SK-N-SH (cell line): ENCODE results near the gene ASB9. TPM values are rescaled to one million over a fixed set of nuclear protein-coding genes. Genes with fewer than 3 reads are reported as not detected.
"Not testable (repeated sequence)": the region's sequence is repeated elsewhere in the genome, so short reads cannot be mapped to it uniquely, and the experiment has no call there.

Source experiments
- CTCF ChIA-PET: fragments of 300-600, 350-600 bp; formaldehyde crosslinking; extraction: SDS; loops from one replicate; lab custom pipeline; 2021; lab: Yijun Ruan, JAX
- POLR2A ChIA-PET: fragments of 350-600 bp; sonication (Branson Sonifier 250); formaldehyde crosslinking; extraction: SDS; loops from one replicate; lab custom pipeline; 2020; ENCODE audit warnings: antibody characterized with exemption, inconsistent platforms; lab: Yijun Ruan, JAX
- DNase-seq: peaks from one replicate; pipeline ENCODE4 v3.0.0; 2012
- H2AFZ ChIP-seq: fragments of 200-600 bp; sonication (generic); 2 replicates; pipeline ENCODE4 v1.8.1; 2016; ENCODE audit warnings: antibody characterized with exemption, mild to moderate bottlenecking, low read depth
- H3F3A ChIP-seq: fragments of 200-600 bp; sonication (generic); replicated peaks from 2 replicates; pipeline ENCODE3; 2016; ENCODE audit warnings: antibody characterized with exemption, mild to moderate bottlenecking; ENCODE audit not compliant: insufficient read depth
- H3K27ac ChIP-seq, 2 experiments: fragments of 200-500 bp in 1 of 2; fragments of 200-600 bp in 1 of 2; sonication (Bioruptor generic) in 1 of 2; sonication (generic), shearing (Covaris generic) in 1 of 2; 2 replicates each; pipeline versions ENCODE4 v1.5.1 to v1.6.1; 2014 to 2016; ENCODE audit warnings: low read depth in 2 of 2, inconsistent platforms in 1 of 2, low read length in 1 of 2, mild to moderate bottlenecking in 1 of 2, mixed read lengths in 1 of 2
- H3K27me3 ChIP-seq: fragments of 200-600 bp; sonication (generic), shearing (Covaris generic); 2 replicates; pipeline ENCODE4 v1.6.1; 2016; ENCODE audit warnings: mixed run types; ENCODE audit not compliant: insufficient read depth
- H3K36me3 ChIP-seq, 2 experiments: fragments of 200-500 bp in 1 of 2; fragments of 200-600 bp in 1 of 2; sonication (Bioruptor generic) in 1 of 2; sonication (generic) in 1 of 2; replicated peaks in 1 of 2; 2 replicates each; pipeline versions ENCODE3 to v1.5.1; 2014 to 2016; ENCODE audit warnings: low read length in 1 of 2, mild to moderate bottlenecking in 1 of 2; ENCODE audit not compliant: insufficient read depth in 2 of 2, control insufficient read depth in 1 of 2
- H3K4me1 ChIP-seq, 2 experiments: fragments of 200-500 bp in 1 of 2; fragments of 200-600 bp in 1 of 2; sonication (Bioruptor generic) in 1 of 2; sonication (generic), shearing (Covaris generic) in 1 of 2; 2 replicates each; pipeline versions ENCODE4 v1.5.1 to v1.6.1; 2014 to 2016; ENCODE audit warnings: low read depth in 1 of 2, low read length in 1 of 2, mixed run types in 1 of 2; ENCODE audit not compliant: insufficient read depth in 2 of 2, control insufficient read depth in 1 of 2
- H3K4me2 ChIP-seq: fragments of 200-600 bp; sonication (generic), shearing (Covaris generic); 2 replicates; pipeline ENCODE4 v1.6.1; 2017; ENCODE audit warnings: mixed run types
- H3K4me3 ChIP-seq, 2 experiments: fragments of 200-500 bp in 1 of 2; fragments of 200-600 bp in 1 of 2; sonication (Bioruptor generic) in 1 of 2; sonication (generic), shearing (Covaris generic) in 1 of 2; 2 replicates each; pipeline versions ENCODE4 v1.5.1 to v1.8.1; 2014 to 2016; ENCODE audit warnings: low read depth in 2 of 2, inconsistent platforms in 1 of 2, low read length in 1 of 2, mild to moderate bottlenecking in 1 of 2, mixed read lengths in 1 of 2, moderate library complexity in 1 of 2
- H3K79me2 ChIP-seq: fragments of 200-600 bp; sonication (generic); 2 replicates; pipeline ENCODE4 v1.8.1; 2017; ENCODE audit warnings: mild to moderate bottlenecking; ENCODE audit not compliant: insufficient read depth
- H3K9ac ChIP-seq: fragments of 200-600 bp; sonication (generic); 2 replicates; pipeline ENCODE4 v1.6.1; 2017; ENCODE audit warnings: mixed run types
- H3K9me2 ChIP-seq: fragments of 200-600 bp; sonication (generic); 2 replicates; pipeline ENCODE4 v1.6.1; 2017; ENCODE audit warnings: mixed run types
- H3K9me3 ChIP-seq: fragments of 200-600 bp; sonication (generic); 2 replicates; pipeline ENCODE4 v1.6.1; 2017; ENCODE audit warnings: mixed run types, mild to moderate bottlenecking, moderate library complexity
- H4K20me1 ChIP-seq: fragments of 200-600 bp; sonication (generic); 2 replicates; pipeline ENCODE4 v1.6.1; 2017; ENCODE audit warnings: mild to moderate bottlenecking, mixed run types; ENCODE audit not compliant: insufficient read depth
- CHD2 ChIP-seq: fragments of 150-350 bp; IDR thresholded peaks from 2 replicates; pipeline ENCODE4 v1.6.1; 2018; ENCODE audit warnings: low read length; ENCODE audit not compliant: partially characterized antibody
- EP300 ChIP-seq, 2 experiments: IDR thresholded peaks; 2 replicates each; pipeline versions ENCODE4 v1.4.0 to v1.6.1; 2012; ENCODE audit warnings: borderline replicate concordance in 1 of 2, low read depth in 1 of 2, low read length in 1 of 2
- EZH2phosphoT487 ChIP-seq: fragments of 200-600 bp; sonication (generic); IDR thresholded peaks from 2 replicates; pipeline ENCODE4 v1.6.1; 2017; ENCODE audit warnings: low read depth, mixed run types, mild to moderate bottlenecking, antibody characterized with exemption, moderate library complexity, borderline replicate concordance
- FOXJ3 ChIP-seq: sonication (generic); formaldehyde crosslinking; IDR thresholded peaks from 2 replicates; pipeline ENCODE4 v1.5.1; 2020; ENCODE audit warnings: mild to moderate bottlenecking, missing genetic modification reagents
- FOXM1 ChIP-seq: IDR thresholded peaks from 2 replicates; pipeline ENCODE4 v1.4.0; 2012; ENCODE audit warnings: low read depth, mild to moderate bottlenecking
- GATA2 ChIP-seq: sonication (generic); formaldehyde crosslinking; IDR thresholded peaks from 2 replicates; pipeline ENCODE4 v1.5.0; 2020; ENCODE audit warnings: mild to moderate bottlenecking, missing genetic modification reagents
- IRF3 ChIP-seq: fragments of 150-350 bp; IDR thresholded peaks from 2 replicates; pipeline ENCODE4 v1.6.1; 2016; ENCODE audit warnings: mild to moderate bottlenecking, low read depth, low read length
- NFIC ChIP-seq: IDR thresholded peaks from 2 replicates; pipeline ENCODE4 v1.4.0; 2012; ENCODE audit warnings: borderline replicate concordance
- REST ChIP-seq: IDR thresholded peaks from 2 replicates; pipeline ENCODE4 v1.6.1; 2012; ENCODE audit warnings: mild to moderate bottlenecking, low read depth, low read length, moderate library complexity
- RFX5 ChIP-seq: IDR thresholded peaks from 2 replicates; pipeline ENCODE4 v1.6.1; 2012; ENCODE audit warnings: mild to moderate bottlenecking, improper control_type of control experiment, low read length
- SIN3A ChIP-seq: IDR thresholded peaks from 2 replicates; pipeline ENCODE4 v1.6.1; 2012; ENCODE audit warnings: low read depth, mild to moderate bottlenecking, low read length, moderate library complexity, borderline replicate concordance
- SMC3 ChIP-seq: IDR thresholded peaks from 2 replicates; pipeline ENCODE4 v1.6.1; 2012; ENCODE audit warnings: low read depth, low read length, improper control_type of control experiment
- TCF12 ChIP-seq: IDR thresholded peaks from 2 replicates; pipeline ENCODE4 v1.4.0; 2012
- USF1 ChIP-seq: IDR thresholded peaks from 2 replicates; pipeline ENCODE4 v1.4.0; 2012; ENCODE audit warnings: low read depth, borderline replicate concordance
- USF2 ChIP-seq: fragments of 150-350 bp; IDR thresholded peaks from 2 replicates; pipeline ENCODE4 v1.6.1; 2017; ENCODE audit warnings: antibody characterized with exemption, low read length, low read depth, borderline replicate concordance
- YY1 ChIP-seq: IDR thresholded peaks from 2 replicates; pipeline ENCODE4 v1.4.0; 2012; ENCODE audit warnings: low read depth, mild to moderate bottlenecking
- ZBTB33 ChIP-seq: IDR thresholded peaks from 2 replicates; pipeline ENCODE4 v1.4.0; 2012; ENCODE audit warnings: low read depth, borderline replicate concordance
- WGBS: methylation state at CpG from one replicate; pipeline ENCODE4 v1.1.6; 2017; ENCODE audit warnings: low lambda C conversion rate; 5-methylcytosine and 5-hydroxymethylcytosine counted together
- polyA plus RNA-seq, 3 experiments: library from polyadenylated mRNA; depleted of rRNA; stranded (reverse); fragments of >200 nt; gene quantifications; 2 replicates each; pipeline ENCODE4 v1.2.3, GENCODE V29; 2012

ASB9 gene
- polyA plus RNA-seq, 1 of the 3 experiments (the other 2 are of a cell fraction) = 2.5 TPM

- TF ChIP-seq IRF3 = no peak
- no peak for TF ChIP-seq SIN3A
- no peak for TF ChIP-seq CHD2
- no peak for TF ChIP-seq FOXJ3
- TF ChIP-seq USF1 = no peak
Measured at GRCh38 chrX:15310117-15310516, 40.2 kb upstream of the ASB9 start (continued).

- H3K27me3 ChIP-seq, H3K36me3 ChIP-seq, H3K4me2 ChIP-seq, POLR2A ChIA-PET, CTCF ChIA-PET, H3K27ac ChIP-seq, H3K9me2 ChIP-seq, H3F3A ChIP-seq, H2AFZ ChIP-seq, H3K9me3 ChIP-seq, H3K79me2 ChIP-seq, H4K20me1 ChIP-seq, H3K4me1 ChIP-seq, H3K9ac ChIP-seq, H3K4me3 ChIP-seq, DNase-seq: not testable (repeated sequence)
- 26% methylated on average over 3 of the region's 3 CpGs for WGBS
Measured at GRCh38 chrX:15305899-15306298, 36.0 kb upstream of the ASB9 start.

- H3K27me3 ChIP-seq = no peaks in the 10 kb centered on the region
- no peaks in the 10 kb centered on the region for H3K36me3 ChIP-seq
- H2AFZ ChIP-seq = no peak overlapping the region
- H3K9ac ChIP-seq = no peak overlapping the region
- 56% methylated on average over 4 of the region's 4 CpGs for WGBS
- no peaks in the 10 kb centered on the region for H3K79me2 ChIP-seq
- no peak overlapping the region for H3K4me2 ChIP-seq
- TF ChIP-seq EP300 (IDR thresholded peaks at IDR 0.05; ENCODE audit: borderline replicate concordance in 1 of 2, low read depth in 1 of 2, low read length in 1 of 2) = no peak
- no peak for TF ChIP-seq FOXM1
- no peak for TF ChIP-seq NFIC
- no peak for TF ChIP-seq FOXJ3
- TF ChIP-seq RFX5 = no peak
- TF ChIP-seq SIN3A = no peak
- no peak for TF ChIP-seq CHD2
- no peak for TF ChIP-seq SMC3
- TF ChIP-seq TCF12 = no peak
- no peak for TF ChIP-seq YY1
- no peak for TF ChIP-seq REST
- no peak for TF ChIP-seq USF2
- TF ChIP-seq ZBTB33 = no peak
- TF ChIP-seq EZH2phosphoT487 = no peak
- no peak for TF ChIP-seq GATA2
- no peaks in the 10 kb centered on the region for H3F3A ChIP-seq
- no peaks in the 10 kb centered on the region; a peak in 1 of 4 replicates for H3K4me1 ChIP-seq
- no peaks in the 10 kb centered on the region for H3K9me2 ChIP-seq
- H4K20me1 ChIP-seq = no peaks in the 10 kb centered on the region
- no peak overlapping the region for H3K4me3 ChIP-seq
- DNase-seq = no peak
- ChIA-PET CTCF (interaction anchor here (0.5 to 1.8 kb wide), 3 partner anchors 9 to 47 kb away, joined by 3 to 9 read pairs (median 3); no protein-coding TSS in a partner anchor), POLR2A (no interaction called here)
- no peak overlapping the region for H3K27ac ChIP-seq
- no peaks in the 10 kb centered on the region for H3K9me3 ChIP-seq
Measured at GRCh38 chrX:15301924-15302323, 32.0 kb upstream of the ASB9 start.
